ENCODE measurements around the gene HSD17B7. TPM values are rescaled to one million over a fixed set of nuclear protein-coding genes. Genes with fewer than 3 reads are reported as not detected.
"Not testable (repeated sequence)": the region's sequence is repeated elsewhere in the genome, so short reads cannot be mapped to it uniquely, and the experiment has no call there.

HSD17B7 gene
- total RNA-seq, 1 donor from 2014 or later: 16.6 TPM

DNA sequence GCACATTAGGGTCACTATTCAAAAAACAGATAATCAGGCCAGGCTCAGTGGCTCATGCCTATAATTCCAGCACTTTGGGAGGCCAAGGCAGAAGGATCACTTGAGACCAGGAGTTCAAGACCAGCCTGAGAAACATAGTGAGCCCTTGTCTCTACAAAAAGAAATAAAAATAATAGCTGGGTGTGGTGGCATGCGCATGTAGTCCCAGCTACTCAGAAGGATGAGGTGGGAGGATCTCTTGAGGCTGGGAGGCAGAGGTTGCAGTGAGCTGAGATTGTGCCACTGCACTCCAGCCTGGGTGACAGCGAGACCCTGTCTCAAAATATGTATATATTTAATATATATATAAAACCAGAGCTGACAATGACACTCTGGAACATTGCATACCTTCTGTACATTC is 21.9 kb downstream of the HSD17B7 start:
- not testable (repeated sequence) for DNase-seq (ENCODE audit: low read depth)

DNA sequence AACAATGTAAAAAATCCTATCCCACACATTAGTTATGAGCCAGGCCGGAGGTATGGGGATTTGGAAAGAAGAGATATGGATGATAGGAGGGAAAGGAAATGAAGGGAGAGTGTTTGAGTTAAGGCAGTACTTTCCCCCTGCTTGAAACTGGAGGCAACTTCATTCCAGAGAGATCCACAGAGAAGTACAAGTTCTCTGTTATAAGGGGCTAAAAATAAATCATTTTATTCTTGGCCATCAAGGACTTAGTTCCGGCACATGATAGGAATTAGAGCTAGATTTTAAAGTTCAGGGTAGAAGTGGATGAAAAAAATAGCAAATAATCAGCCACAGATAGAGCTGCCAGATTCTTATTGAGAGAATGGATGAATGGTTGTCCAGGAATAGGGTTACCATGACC is 27.6 kb downstream of the HSD17B7 start:
- not testable (repeated sequence) for DNase-seq (ENCODE audit: low read depth)

DNA sequence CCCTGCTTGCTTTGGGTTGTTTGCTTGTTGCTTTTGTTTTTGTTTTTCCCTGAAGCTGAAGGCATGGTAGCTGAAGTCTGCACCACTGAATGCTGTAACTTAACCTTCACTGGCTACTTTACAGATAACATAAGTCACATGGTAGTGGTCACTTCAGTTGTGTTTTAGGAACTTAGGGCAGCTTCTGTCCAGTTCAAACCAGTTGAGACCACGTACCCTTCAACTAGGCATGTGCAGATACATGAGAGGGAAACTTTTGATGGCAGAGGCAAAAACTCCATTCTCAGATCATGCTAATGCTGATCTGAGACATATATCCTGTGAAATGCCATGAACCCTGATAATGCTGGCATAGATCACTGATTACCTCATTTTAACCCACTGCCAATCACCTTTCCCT is 28.2 kb downstream of the HSD17B7 start:
- DNase-seq (ENCODE audit: low read depth): not testable (repeated sequence)

DNA sequence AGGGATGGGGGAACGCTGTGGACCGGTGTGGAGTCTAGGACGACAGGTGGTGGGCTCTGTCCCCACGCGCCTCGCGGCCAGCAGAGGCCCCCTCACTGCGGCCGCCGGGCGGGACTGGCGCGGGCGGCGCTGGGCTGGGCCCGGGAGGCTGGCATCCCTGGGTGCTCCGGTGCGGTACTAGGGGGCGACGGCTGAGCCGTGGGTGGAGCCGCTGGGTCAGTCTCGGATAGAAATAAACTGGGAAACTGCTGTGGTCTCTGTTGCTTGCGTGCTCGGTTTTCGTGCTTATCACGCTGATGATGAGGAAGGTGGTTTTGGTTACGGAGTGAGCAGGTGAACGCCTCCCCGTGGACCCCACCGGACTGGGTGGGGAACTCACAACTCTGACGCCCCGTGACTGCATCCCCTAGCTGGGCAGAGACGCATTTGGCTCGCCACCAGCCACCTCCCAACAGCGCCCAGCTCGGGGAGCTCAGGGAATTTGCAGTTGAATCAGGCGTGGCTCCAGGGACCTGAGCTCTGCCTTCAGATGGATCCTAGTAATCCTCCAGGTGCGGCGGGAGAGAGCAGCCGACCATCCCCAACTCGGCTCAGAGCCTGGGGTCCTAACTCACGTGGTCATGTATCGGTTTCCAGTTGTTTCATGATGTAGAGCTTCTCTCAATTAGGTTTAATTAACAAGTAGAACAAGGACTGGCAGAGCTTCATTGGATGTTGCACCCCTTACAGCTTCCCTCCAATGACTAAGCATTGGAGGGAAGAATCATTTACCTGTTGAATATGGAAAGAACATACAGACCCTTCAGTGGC is 32.1 kb downstream of the HSD17B7 start:
- no peak for DNase-seq (ENCODE audit: low read depth)

DNA sequence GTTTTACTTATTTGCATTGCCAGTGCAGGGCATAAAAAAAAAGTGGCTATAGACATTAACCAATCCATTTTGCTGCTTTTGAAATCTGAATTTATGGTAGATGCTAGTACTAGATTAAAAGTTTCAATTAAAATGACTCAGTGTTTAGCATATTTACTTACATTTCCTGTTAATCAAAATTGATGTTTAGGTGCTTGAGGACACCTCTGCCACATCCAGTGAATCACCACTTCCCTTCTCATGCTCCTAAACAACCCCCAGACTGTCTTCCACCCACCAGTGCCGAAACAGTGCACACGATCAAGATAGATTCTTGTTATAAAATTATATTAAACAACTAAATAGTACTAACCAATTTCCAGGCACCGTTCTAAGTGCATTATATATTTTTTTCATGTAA is 32.7 kb downstream of the HSD17B7 start:
- DNase-seq (ENCODE audit: low read depth): no peak

DNA sequence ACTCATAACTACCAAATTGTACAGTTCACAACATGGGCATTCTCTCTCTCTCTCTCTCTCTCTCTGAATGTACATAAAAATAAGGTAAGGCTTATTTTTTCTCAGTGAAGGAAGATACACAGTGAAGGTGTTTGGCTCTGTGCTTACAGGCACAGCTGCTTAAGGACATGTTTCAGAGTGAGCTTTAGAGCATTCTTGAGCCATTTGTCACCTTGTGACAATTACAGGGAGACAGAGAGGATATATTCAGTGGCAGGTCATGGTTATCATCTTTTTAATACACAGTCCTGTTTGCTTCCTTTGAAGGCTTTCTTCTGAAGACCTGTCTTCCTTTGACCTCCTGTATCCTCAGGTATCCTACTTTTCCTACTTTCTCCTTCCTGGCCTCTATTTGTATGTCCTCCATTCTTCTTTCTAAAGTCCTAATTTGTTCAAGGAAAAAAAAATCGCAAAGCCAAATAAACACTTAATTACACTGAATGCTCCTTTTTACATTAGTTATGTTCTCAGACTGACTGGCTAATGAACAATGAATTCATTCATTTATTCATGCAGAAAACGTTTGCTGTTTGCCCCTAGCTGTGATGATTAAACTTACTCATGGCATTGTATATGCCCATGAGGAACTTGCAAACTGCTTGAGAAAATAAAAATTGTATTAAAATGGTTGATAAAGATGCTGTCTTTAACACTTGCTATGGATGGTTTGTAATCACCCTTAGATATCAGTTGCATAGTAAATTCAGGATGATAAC is 33.4 kb downstream of the HSD17B7 start:
- peak; percentile 15 for DNase-seq (ENCODE audit: low read depth)

DNA sequence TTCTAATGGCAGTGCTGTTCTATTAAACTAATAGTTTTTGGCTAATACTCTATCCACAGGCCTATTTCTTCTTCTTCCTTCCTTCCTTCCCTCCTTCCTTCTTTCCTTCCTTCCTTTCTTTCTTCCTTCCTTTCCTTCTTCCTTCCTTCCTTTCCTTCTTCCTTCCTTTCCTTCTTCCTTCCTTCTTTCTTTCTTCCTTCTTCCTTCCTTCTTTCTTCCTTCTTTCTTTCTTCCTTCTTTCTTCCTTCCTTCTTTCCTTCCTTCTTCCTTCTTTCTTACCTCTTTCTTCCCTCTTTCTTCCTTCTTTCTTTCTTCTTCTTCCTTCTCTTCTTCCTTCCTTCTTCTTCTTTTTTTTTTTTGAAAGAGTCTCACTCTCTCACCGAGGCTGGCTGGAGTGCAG is 38.8 kb downstream of the HSD17B7 start:
- no peak for DNase-seq (ENCODE audit: low read depth)

DNA sequence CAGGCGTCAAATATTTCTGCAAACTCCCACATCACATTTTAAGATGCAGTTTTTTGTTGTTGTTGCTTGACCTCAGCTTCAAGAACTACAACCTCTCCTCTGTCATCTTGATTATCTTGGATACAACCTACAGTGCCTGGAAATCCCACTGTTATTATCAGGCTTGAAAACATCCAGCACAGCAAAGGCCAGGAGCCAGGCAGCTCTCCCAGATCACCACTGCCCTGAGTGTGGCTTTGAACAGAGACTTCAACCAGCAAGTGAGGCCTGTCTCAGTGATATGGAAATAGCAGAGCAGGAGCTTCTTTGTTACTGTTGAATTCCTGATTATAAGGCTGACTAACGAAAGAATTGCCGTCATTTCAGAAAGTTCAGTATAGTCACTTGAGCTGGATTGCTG is 42.0 kb downstream of the HSD17B7 start:
- no peak for DNase-seq (ENCODE audit: low read depth)

DNA sequence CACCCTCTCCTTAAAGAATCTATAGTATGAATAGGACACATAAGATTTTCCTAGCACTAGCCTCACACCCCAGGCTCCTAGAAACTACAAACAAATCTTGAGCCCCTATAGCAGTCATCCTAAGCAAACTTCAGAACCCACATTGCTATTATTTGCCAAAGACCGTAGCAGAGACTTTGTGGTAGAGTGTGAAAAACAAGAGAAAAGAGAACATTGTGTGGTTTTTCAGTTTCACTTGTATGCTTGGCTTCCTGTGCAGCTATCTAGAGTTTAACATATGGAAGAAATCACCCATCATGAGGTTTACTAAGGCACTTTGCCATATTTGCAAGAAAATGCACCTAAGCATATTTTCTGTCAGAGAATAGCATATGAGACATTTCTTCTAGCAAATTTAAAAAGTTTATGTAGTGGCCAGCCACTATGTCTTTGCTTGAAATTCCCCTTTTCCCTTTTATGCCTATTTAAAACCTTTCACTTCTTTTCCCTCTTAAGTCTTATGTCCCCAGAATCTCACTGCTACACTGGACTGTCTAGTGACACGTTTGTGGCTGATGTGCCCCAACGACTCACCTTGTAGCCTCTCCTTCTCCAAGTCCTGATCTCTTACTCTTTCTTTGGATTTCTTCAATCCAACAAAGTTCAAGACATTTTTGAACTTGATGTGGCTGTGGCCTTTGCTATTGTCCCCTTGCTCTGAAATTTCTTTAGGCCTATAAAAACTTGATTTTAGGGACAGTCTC is 44.8 kb downstream of the HSD17B7 start:
- DNase-seq (ENCODE audit: low read depth): no peak

DNA sequence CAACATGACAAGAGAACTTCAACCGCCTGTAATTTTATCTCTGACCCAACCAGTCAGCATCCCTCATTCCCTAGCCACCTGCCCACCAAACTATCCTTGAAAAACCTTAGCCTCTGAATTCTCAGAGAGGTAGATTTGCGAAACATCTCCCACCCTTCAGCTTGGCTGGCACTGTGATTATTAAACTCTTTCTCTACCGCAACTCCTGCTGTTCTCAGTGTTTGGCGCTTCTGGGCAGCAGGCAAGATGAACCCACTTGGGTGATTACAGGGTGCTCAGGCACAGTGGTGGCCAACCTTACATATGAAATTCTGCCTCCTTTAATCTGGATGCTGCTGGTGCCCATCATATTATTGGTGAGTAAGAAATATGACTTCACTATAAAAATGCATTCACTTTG is 48.4 kb downstream of the HSD17B7 start:
- DNase-seq (ENCODE audit: low read depth): no peak

DNA sequence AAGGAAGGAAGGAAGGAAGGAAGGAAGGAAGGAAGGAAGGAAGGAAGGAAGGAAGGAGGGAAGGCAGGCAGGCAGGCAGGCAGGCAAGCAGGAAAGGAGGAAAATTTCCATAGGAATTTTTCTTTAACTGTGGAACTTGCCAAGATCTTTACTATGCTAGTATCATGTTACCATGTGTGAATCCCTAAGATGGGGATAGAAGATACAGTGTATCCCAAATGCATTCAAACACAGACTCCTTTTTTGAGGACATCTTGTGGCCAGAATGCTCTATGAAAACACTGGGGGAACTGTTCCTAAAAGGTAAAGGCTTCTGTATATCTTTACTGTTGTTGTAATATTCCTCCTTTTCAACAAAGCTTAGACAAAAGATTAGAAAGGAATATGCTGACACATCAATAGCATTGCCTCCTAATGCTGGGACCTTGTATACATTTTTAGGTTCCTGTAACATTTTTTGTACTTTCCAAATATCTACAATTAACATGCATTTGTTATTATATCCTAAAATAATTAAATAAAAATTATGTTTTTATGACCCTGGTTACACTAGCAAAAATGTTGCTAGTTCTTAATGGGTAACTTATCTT is 49.8 kb downstream of the HSD17B7 start:
- DNase-seq (ENCODE audit: low read depth): no peak

DNA sequence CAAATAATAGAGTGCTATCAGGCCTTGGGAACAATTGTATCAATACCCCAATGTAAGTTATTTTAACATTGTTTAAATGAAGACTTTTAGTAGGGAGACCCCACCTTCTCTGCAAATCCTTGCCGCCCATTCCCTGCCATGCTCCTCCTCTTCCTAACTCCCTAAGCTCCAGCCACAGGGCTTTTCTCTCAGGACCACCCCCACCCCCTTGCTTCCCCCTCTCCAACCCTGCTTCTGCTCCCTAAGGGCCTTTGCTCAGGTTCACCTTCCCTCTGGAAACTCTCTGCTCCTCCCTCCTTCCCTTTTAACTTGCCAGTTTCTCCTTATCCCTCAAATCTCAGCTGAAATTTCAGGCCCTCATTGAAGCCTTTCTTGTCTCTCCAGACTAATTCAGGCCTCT is 53.7 kb downstream of the HSD17B7 start:
- DNase-seq (ENCODE audit: low read depth): no peak

DNA sequence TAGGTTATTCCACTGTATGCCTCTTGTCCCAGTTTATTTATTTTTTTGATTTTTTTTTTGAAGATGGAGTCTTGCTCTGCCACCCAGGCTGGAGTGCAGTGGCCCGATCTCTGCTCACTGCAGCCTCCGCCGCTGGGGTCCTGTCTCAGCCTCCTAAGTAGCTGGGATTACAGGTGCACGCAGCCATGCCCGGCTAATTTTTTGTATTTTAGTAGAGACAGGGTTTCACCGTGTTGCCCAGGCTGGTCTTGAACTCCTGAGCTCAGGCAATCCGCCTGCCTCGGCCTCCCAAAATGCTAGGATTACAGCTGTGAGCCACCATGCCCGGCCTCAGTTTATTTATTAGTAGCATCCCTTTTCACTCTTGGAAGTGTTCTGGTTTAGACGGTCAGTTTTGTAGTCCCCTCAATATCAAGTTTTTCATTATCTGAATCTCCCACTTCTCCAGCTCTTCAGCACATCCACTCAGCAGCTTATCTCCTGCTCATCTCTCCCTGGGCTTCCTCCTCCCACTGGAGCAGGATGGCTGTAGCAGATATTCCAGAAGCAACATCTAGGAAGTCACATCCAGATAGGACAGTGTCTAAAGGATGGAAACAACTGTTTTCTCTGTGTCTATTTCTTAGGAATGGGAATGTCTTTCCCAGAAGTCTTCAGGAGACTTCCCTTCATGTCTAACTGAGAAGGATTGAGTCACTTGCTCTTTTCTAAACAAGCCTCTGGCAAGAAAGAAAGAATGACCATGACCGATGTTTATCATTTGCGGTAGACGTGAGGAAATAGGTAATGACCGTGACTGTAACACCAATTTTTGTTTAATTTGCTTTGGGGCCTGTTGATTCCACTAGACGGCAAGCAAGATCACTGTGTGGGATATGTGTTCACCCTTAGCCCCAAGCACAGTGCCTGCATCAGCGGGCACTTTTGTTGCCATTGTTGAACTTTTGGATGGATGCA is 56.0 kb downstream of the HSD17B7 start:
- DNase-seq (ENCODE audit: low read depth): peak; percentile 65

DNA sequence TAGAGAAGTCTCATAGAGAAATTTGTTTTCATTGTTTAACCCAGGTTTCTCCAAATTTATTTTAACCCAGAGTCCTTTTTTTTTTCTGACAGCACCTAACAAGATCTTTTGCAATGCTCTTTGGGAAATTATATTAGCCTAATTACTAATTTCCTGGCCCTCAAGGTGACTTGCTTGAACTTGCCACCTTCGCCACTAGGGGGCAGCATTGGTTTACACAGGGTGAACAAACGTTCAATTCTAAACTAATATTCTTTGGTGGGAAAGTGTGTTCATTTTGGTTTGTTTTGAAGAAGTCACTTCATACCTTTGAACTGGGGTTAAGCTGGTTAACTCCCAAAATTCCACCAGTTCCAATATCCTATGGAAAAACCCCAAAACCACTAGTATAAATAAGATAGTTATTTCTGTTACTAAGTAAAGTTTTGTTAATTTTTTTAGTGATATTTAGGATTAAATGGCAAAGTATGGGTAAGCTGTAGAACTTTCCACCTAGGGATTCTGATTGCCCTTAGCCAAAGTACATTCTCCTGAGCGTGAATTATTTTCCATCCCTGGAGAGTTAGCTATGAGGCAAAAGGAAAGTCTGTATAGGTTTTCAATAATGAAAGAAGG is 57.4 kb downstream of the HSD17B7 start:
- peak; percentile 70 for DNase-seq (ENCODE audit: low read depth)

DNA sequence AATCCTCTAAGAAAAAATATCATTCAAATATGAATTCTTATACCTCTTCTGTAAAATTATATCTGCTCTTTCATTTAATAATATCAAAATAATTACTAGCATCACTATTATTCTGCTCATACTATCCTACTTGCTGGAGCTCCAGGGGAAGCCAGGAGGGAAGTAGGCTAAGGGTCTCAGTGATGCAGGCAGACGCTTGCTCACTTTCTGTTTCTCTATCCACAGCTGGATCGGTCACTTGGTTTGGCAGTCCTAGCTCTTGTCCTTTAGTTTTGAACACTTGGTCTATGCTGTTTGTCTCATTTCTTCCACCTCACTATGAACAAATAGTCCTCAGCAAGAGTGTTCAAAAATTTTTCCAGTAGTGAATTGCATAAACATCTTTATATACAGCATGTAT is 59.2 kb downstream of the HSD17B7 start:
- DNase-seq (ENCODE audit: low read depth): no peak

DNA sequence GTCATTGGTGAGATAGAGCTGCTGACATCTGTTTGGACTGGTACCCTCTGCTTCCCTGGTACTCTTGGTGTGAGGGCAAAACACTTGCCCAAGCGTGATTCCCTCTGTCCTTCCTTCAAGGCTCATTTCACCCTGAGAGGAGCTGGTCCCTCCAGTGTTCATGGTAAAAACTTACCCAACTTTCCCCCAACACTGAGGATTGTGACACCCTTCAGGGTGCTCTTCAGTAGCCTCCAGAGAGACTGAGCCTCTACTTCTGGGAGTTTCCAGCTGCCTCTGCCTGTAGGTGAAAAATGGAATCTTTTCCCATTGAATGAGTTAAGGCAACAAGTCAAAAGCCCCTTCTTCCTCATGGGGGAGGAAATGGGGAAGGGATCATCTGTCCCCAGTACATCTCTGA is 60.8 kb downstream of the HSD17B7 start:
- no peak for DNase-seq (ENCODE audit: low read depth)

DNA sequence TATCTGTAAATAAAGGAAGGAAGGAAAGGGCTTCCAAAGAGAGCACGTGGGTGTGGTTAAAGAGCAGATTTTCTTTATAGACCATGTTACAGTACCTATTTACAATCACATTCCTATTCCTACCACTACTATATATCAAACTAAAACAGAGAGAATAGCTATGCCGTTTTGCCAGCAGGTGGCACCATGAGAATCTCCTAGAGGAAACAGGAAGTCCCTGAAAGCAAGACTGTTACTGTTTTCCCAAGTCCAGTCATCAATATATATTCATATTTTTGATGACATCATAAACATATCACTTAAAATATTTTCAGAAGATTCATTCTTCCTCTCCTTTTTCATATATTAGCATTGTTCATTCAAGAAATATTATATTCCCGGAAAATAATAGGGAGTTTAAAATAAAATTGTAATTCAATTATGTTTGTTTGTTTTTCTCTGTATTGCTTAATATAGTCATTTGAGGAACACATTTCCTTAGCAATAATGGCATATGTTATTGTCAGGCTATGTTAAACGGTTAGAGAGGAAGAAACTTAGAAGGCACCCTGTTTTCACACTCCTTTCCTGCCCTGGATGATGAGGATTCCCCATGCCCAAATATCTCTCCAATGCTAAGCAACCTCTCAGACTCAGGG is 63.9 kb downstream of the HSD17B7 start:
- peak; percentile 78 for DNase-seq (ENCODE audit: low read depth)

DNA sequence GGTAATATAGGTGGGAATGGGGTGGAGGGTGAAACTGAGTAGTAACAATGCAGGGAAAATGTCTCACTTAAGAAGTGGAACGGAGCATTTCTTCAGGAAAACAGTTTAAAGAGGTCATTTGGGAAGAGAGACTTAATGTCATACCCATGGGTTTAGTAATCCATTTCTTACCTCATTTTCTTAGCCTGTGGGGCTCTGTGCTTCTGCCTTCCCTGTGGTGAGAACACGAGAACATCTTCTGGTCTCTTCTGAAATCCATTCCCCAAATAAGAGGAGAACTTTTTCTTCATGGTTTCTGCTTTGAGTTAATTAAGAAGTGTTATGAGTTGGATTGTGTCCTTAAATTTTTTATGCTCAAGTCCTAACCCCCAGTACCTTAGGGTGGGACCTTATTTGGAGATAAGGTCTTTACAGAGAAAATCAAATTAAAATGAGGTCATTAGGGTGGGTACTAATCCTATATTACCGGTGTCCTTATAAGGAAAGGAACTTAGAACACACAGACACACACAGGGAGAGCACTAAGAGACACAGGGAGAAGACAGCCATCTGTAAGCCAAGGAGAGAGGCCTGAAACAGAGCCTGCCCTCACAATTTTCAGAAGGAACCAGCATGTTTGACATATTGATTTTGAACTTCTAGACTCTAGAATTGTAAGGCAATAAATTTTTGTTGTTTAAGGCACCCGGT is 65.1 kb downstream of the HSD17B7 start:
- DNase-seq (ENCODE audit: low read depth): peak; percentile 74

DNA sequence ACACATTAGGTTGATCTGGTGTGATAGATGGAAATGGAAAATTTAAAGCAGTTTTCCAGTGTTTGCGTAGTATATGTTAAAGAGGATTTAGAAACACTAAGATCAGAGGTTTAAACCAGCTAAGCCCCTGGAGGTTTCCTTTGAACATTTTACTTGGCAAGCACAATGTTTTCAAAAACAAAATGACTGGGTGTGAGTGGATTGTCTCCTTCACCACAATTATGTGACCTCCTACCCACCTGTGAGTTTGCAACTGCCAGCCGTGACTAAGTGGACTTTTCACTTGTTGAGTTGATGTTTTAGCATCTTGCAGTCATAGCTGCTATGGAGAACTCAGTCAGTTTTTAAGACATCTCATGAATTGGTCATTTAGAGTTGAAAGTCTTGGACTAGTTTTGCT is 65.8 kb downstream of the HSD17B7 start:
- peak; percentile 100 for DNase-seq (ENCODE audit: low read depth)

Data from renal cortical epithelial cell (primary cell).